ENCODE results near the gene PRX. TPM values are rescaled to one million over a fixed set of nuclear protein-coding genes. Genes with fewer than 3 reads are reported as not detected.
"Not testable (repeated sequence)": the region's sequence is repeated elsewhere in the genome, so short reads cannot be mapped to it uniquely, and the experiment has no call there.

The PRX gene
- total RNA-seq, 4 donors from 2014 or later: 454 to 667 (median 548) TPM

GRCh38 chr19:40410030-40410389 lies 3.2 kb downstream of the PRX start:
- DNase-seq (ENCODE audit: low spot score in 2 of 2): no peak
- Histone ChIP-seq H3K9me3 (no peaks in the 10 kb centered on the region), H3K36me3 (no peaks in the 10 kb centered on the region), H3K27ac (peak overlapping the region in 3 of 4 donors; percentile 76 to 95 (median 80)), H3K4me3 (peak overlapping the region in 1 of 4 donors; percentile 39), H3K4me1 (peaks cover 0 to 18% (median 0%) of the 10 kb centered on the region in 4 donors), H3K27me3 (peaks cover 0 to 7% of the 10 kb centered on the region in 2 donors)
- WGBS, 2 donors: 35 to 62% methylated on average over 6 to 9 of the region's 9 CpGs
- TF ChIP-seq EP300 (IDR thresholded peaks at IDR 0.05) (peak in 1 of 2 donors; percentile 75), CTCF (IDR thresholded peaks at IDR 0.05) (no peak), POLR2A (IDR thresholded peaks at IDR 0.05) (peak in 1 of 2 donors; percentile 7)

GRCh38 chr19:40408598-40408925 lies 4.6 kb downstream of the PRX start:
- Histone ChIP-seq H3K4me1 (peaks cover 0 to 28% (median 0%) of the 10 kb centered on the region in 4 donors), H3K4me3 (peak overlapping the region in 1 of 4 donors; percentile 39), H3K27ac (peak overlapping the region in 3 of 4 donors; percentile 31 to 95 (median 72))
- H3K27me3 ChIP-seq; H3K9me3 ChIP-seq; DNase-seq (ENCODE audit: low spot score in 2 of 2); H3K36me3 ChIP-seq: not testable (repeated sequence)
- 65 to 77% methylated on average over 8 of the region's 8 CpGs for WGBS, 2 donors

GRCh38 chr19:40407714-40408597 lies 5.2 kb downstream of the PRX start:
- no peaks in the 10 kb centered on the region for H3K36me3 ChIP-seq
- H3K4me1 ChIP-seq: peaks cover 0 to 34% (median 2%) of the 10 kb centered on the region in 4 donors
- TF ChIP-seq POLR2A (IDR thresholded peaks at IDR 0.05) (no peak), CTCF (IDR thresholded peaks at IDR 0.05) (no peak), EP300 (IDR thresholded peaks at IDR 0.05) (no peak)
- no peak for DNase-seq (ENCODE audit: low spot score in 2 of 2)
- WGBS, 2 donors: 54 to 56% methylated on average over 22 of the region's 22 CpGs
- H3K27me3 ChIP-seq: peaks cover 0 to 2% of the 10 kb centered on the region in 2 donors
- H3K27ac ChIP-seq: peak overlapping the region in 3 of 4 donors; percentile 31 to 95 (median 72)
- H3K4me3 ChIP-seq: peak overlapping the region in 1 of 4 donors; percentile 39
- no peaks in the 10 kb centered on the region for H3K9me3 ChIP-seq

- 1 to 2% methylated on average over 34 to 39 of the region's 41 CpGs for WGBS, 2 donors
Observed at GRCh38 chr19:40403262-40403984, 9.8 kb downstream of the PRX start.

More at GRCh38 chr19:40403262-40403984, 9.8 kb downstream of the PRX start:
- peak overlapping the region; percentile 76 to 92 (median 84) for H3K27ac ChIP-seq
- TF ChIP-seq CTCF (IDR thresholded peaks at IDR 0.05) (peak in 1 of 5 experiments; percentile 19), POLR2A (IDR thresholded peaks at IDR 0.05) (peak in 1 of 2 donors; percentile 44), EP300 (IDR thresholded peaks at IDR 0.05) (peak in 1 of 2 donors; percentile 72)
- no peaks in the 10 kb centered on the region for H3K36me3 ChIP-seq
- peak overlapping the region; percentile 42 to 68 (median 54) for H3K4me3 ChIP-seq
- no peaks in the 10 kb centered on the region for H3K27me3 ChIP-seq
- no peaks in the 10 kb centered on the region for H3K9me3 ChIP-seq
- DNase-seq (ENCODE audit: low spot score in 2 of 2): peak; percentile 82 to 85
- H3K4me1 ChIP-seq: peaks cover 0 to 46% (median 2%) of the 10 kb centered on the region in 4 donors
